ENCODE data around the gene ST3GAL2. TPM values are rescaled to one million over a fixed set of nuclear protein-coding genes. Genes with fewer than 3 reads are reported as not detected.

The ST3GAL2 gene
- total RNA-seq, 2 donors from 2014 or later, result 11.8 to 14.4 TPM

DNA sequence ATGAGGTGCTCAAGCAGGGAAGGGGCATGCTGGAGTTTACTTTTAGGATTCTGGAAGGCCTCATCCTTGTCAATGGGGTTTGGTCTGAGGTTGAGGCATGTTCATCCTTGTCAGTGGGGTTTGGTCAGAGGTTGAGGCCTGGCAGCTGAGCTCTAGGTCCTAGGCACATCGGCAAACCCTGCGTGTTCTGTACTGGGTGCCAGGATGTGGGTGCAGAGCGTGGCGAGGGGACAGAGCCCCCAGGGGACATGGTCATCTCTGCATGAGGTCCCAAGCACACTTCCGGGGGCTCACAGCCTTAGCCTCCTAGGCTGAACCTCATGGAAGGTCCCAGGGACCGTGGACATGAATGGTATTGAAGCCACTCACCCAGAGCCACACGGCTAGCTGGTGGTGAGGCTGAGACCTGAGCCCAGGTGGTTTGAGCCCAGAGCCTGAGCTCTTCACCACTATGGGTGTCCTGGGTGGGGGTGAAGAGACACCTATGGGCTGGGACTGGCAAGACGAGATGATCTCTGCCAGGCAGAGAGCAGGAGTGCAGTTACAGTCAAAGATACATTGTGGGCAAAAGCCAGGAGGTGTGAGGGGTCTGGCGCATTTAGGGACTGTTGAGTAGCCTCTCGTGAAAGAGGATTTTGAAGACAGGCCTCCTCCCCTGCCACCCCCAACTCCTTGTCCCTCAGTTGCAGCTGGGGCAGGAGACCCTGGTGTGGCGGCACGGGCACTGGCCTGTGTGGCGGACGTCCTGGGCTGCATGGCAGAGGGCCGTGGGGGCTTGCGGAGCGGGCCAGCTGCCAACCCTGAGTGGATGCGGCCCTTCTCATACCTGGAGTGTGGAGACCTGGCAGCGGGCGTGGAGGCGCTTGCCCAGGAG lies 34.8 kb upstream of the ST3GAL2 start:
- no peak for DNase-seq
- Mint-ChIP-seq H3K27ac (peak overlapping the region; percentile 56), H3K4me3 (no peak overlapping the region), H3K27me3 (no peaks in the 10 kb centered on the region), H3K4me1 (peaks cover 14% of the 10 kb centered on the region), H3K36me3 (ENCODE audit: low read depth) (no peaks in the 10 kb centered on the region)
- no peaks in the 10 kb centered on the region for H3K9me3 ChIP-seq (ENCODE audit: control insufficient read depth, low read length, poor library complexity, severe bottlenecking)
- no peak for ATAC-seq

DNA sequence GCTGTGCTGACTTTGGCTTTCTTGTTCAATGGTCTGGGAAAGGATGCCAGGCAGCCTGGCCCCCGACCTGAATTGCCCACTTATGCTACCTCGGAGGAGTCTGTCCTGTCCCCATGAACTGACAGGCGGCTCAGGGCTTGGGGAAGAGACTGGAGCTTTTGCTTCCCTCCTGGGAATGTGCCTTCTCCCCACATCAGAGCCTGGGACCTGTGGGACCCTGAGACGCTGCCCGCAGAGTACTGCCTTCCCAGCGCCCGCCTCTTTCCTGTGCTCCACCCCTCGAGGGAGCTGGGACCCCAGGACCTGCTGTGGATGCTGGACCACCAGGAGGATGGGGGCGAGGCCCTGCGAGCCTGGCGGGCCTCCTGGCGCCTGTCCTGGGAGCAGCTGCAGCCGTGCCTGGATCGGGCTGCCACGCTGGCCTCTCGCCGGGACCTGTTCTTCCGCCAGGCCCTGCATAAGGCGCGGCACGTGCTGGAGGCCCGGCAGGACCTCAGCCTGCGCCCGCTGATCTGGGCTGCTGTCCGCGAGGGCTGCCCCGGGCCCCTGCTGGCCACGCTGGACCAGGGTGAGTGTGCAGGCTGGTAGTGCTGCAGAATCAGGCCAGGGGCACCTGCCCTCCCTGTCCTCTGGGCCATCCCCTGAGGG lies 34.0 kb upstream of the ST3GAL2 start:
- H3K27me3 Mint-ChIP-seq, result no peaks in the 10 kb centered on the region
- H3K9me3 ChIP-seq (ENCODE audit: control insufficient read depth, low read length, poor library complexity, severe bottlenecking), result no peaks in the 10 kb centered on the region
- no peak for ATAC-seq
- H3K36me3 Mint-ChIP-seq (ENCODE audit: low read depth), result no peaks in the 10 kb centered on the region
- H3K4me1 Mint-ChIP-seq, result peaks cover 9% of the 10 kb centered on the region
- no peak for DNase-seq
- H3K4me3 Mint-ChIP-seq, result no peak overlapping the region
- no peak overlapping the region for H3K27ac Mint-ChIP-seq

DNA sequence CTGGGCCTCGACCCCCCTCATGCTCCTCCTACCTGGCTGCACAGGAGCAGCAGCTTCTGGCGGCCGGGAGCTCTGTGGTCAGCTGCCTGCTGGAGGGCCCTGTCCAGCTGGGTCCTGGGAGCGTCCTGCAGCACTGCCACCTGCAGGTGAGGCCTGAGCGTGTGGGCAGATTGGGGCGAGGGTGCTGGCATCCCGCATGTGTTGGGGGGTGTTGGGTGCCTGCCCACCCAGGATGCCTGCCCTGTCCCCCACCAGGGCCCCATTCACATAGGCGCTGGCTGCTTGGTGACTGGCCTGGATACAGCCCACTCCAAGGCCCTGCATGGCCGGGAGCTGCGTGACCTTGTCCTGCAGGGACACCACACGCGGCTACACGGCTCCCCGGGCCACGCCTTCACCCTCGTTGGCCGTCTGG lies 32.0 kb upstream of the ST3GAL2 start:
- H3K27ac Mint-ChIP-seq, result no peak overlapping the region
- H3K27me3 Mint-ChIP-seq, result no peaks in the 10 kb centered on the region
- ATAC-seq (no peak), DNase-seq (no peak)
- H3K4me3 Mint-ChIP-seq, result no peak overlapping the region
- peaks cover 7% of the 10 kb centered on the region for H3K4me1 Mint-ChIP-seq
- H3K9me3 ChIP-seq (ENCODE audit: control insufficient read depth, low read length, poor library complexity, severe bottlenecking), result no peaks in the 10 kb centered on the region
- peaks cover 2% of the 10 kb centered on the region for H3K36me3 Mint-ChIP-seq (ENCODE audit: low read depth)

DNA sequence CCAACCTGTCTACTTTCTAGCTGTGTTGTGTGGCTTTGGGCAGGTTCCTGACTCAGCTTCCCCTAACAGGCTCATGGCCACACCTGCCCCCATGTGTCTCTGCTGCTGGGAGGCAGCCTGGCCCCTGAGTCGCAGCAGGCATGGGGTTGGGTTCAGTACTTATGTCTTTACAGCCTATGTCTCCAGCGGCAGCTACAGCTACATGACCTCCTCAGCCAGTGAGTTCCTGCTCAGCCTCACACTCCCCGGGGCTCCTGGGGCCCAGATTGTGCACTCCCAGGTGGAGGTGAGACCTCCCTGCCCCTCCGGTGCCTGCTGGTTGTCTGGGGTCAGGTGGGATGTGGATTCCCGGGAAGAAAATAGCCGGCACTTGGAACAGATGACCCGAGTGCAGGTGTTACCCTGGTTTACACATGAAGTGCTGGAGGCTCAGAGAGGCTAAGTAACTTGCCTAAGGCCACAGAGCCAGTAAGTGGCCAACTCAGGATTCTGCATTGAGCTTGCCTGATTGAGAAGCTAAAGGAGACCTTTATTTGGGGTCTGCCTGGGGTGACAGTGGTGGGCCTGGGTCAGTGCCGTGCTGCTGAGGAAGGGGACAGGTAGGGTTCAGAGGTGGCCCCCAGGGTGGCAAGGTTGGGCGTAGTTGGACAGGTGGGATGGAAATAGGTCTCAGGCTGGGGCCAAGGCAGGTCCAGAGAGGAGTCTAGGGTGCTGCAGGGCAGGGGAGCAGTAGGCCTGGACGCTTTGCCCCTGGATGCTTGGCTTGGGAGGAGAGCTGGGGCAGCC lies 31.4 kb upstream of the ST3GAL2 start:
- ATAC-seq, result no peak
- no peak for DNase-seq
- H3K9me3 ChIP-seq (ENCODE audit: control insufficient read depth, low read length, poor library complexity, severe bottlenecking), result no peaks in the 10 kb centered on the region
- H3K4me3 Mint-ChIP-seq, result no peak overlapping the region
- H3K27ac Mint-ChIP-seq, result peak overlapping the region; percentile 75
- peaks cover 2% of the 10 kb centered on the region for H3K36me3 Mint-ChIP-seq (ENCODE audit: low read depth)
- H3K27me3 Mint-ChIP-seq, result no peaks in the 10 kb centered on the region
- H3K4me1 Mint-ChIP-seq, result peaks cover 7% of the 10 kb centered on the region

DNA sequence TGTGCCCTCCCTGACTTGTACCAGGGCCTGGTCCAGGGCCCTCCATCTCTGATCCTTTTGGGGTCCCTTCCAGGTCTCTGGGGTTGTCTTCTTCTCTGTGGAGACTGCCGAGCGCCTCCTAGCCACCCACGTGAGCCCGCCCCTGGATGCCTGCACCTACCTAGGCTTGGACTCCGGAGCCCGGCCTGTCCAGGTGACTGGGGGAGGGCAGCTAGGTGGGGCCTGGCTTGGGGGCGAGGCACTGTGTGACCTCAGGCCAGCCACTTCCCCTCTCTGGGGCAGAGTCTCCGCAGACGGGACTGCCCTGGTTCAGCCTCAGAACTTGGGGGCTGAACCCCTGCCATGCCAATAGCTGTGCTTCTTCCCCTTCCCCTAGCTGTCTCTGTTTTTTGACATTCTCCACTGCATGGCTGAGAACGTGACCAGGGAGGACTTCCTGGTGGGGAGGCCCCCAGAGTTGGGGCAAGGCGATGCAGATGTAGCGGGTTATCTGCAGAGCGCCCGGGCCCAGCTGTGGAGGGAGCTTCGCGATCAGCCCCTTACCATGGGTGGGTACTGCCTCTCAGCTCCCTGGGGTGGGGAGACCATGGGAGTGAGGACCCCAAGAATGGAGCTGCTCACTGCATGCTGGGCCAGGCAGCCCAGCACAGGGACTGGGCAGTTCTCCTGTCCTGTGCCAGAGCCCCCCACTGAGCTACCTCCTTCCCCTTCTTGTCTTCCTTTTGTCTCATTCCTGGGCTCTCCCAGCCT lies 30.1 kb upstream of the ST3GAL2 start:
- Mint-ChIP-seq H3K4me3 (no peak overlapping the region), H3K36me3 (ENCODE audit: low read depth) (peaks cover 2% of the 10 kb centered on the region), H3K27ac (peak overlapping the region; percentile 75), H3K4me1 (peaks cover 6% of the 10 kb centered on the region), H3K27me3 (no peaks in the 10 kb centered on the region)
- ATAC-seq (no peak), DNase-seq (no peak)
- no peaks in the 10 kb centered on the region for H3K9me3 ChIP-seq (ENCODE audit: control insufficient read depth, low read length, poor library complexity, severe bottlenecking)

DNA sequence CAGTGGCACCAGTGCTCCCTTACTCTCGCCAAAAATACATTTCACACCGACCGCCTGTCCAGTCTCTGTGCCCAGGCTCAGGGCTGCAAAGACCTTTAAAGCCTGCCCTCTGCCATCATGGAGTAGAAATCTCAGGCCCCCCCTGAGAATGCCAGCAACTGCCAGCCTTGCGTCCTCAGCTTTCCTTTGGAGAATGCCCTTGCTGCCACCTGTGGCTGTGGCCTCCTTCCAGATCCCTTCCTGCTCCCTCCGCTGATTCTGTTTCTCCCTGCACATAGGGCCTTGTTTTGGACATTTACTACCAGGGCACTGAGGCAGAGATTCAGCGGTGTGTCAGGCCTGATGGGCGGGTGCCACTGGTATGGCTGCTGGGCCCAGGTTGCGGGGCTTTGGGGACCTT lies 28.7 kb upstream of the ST3GAL2 start:
- H3K9me3 ChIP-seq (ENCODE audit: control insufficient read depth, low read length, poor library complexity, severe bottlenecking), result no peaks in the 10 kb centered on the region
- Mint-ChIP-seq H3K27ac (no peak overlapping the region), H3K27me3 (no peaks in the 10 kb centered on the region), H3K4me1 (peaks cover 3% of the 10 kb centered on the region), H3K4me3 (no peak overlapping the region), H3K36me3 (ENCODE audit: low read depth) (peaks cover 2% of the 10 kb centered on the region)
- ATAC-seq (no peak), DNase-seq (no peak)

DNA sequence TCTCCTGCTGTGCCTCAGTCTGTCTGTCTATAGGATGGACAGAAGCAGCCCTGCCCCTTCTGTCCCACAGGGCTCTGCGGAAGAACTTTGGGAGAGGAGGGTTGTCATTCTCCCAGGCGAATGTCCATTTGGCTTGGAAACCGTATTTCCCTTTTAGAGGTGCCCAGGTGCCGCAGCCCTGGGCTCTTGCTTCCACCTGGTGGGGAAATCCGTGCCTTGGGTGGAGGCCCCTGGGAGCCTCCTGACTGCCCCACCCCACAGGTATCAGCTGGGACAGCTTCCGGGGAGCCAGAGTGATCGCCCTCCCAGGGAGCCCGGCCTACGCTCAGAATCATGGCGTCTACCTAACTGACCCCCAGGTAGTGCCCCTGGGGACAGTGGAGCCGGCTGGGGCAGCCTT lies 28.2 kb upstream of the ST3GAL2 start:
- H3K36me3 Mint-ChIP-seq (ENCODE audit: low read depth), result peaks cover 2% of the 10 kb centered on the region
- H3K27me3 Mint-ChIP-seq, result no peaks in the 10 kb centered on the region
- DNase-seq (no peak), ATAC-seq (no peak)
- no peaks in the 10 kb centered on the region for H3K9me3 ChIP-seq (ENCODE audit: control insufficient read depth, low read length, poor library complexity, severe bottlenecking)
- H3K27ac Mint-ChIP-seq, result no peak overlapping the region
- H3K4me3 Mint-ChIP-seq, result no peak overlapping the region
- peaks cover 3% of the 10 kb centered on the region for H3K4me1 Mint-ChIP-seq

DNA sequence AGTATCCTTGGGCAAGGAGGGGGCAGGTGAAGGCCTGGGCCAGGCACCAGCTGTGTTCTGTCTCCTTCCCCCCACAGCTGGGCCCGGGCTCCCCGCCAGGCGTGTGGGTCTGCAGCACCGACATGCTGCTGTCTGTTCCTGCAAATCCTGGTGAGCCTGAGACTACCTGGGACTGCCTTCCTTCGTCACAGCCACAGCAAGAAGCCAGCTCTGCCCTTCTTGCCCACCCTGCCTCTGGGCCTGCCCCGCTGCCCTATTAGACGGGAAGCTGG lies 27.8 kb upstream of the ST3GAL2 start:
- Mint-ChIP-seq H3K4me1 (peaks cover 3% of the 10 kb centered on the region), H3K4me3 (no peak overlapping the region), H3K36me3 (ENCODE audit: low read depth) (peaks cover 2% of the 10 kb centered on the region), H3K27me3 (no peaks in the 10 kb centered on the region), H3K27ac (no peak overlapping the region)
- no peak for DNase-seq
- ATAC-seq, result no peak
- no peaks in the 10 kb centered on the region for H3K9me3 ChIP-seq (ENCODE audit: control insufficient read depth, low read length, poor library complexity, severe bottlenecking)

DNA sequence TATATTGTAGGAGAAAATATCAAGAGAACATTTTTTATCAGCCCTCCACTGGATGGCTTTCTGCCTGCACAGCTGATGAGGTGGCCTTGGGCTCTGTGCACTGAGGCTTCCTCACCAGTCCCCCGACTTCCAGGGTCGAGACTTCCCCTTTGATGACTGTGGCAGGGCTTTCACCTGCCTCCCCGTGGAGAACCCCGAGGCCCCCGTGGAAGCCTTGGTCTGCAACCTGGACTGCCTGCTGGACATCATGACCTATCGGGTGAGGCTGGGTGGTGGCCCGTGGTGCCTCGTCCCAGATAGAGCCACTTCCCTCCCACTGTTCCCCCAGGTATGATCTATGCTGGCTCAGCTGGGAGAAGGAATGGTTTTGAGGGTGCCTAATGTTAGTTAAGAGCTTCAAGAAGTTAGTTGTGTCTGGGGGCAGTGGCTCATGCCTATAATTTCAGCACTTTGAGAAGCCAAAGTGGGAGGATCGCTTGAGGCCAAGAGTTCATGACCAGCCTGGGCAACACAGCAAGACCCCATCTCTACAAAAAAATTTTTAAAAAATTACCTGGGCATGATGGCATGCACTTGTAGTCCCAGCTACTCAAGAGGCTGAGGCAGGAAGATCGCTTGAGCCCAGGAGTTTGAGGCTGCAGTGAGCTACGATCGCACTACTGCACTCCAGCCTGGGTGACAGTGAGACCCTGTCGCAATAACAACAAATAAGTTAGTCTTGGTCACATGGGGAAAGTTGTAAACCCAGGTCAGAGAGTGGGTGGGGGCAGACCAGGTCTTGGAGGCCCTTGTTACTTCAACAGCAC lies 27.3 kb upstream of the ST3GAL2 start:
- Mint-ChIP-seq H3K27ac (no peak overlapping the region), H3K4me1 (peaks cover 5% of the 10 kb centered on the region), H3K36me3 (ENCODE audit: low read depth) (peaks cover 2% of the 10 kb centered on the region), H3K27me3 (no peaks in the 10 kb centered on the region), H3K4me3 (no peak overlapping the region)
- no peaks in the 10 kb centered on the region for H3K9me3 ChIP-seq (ENCODE audit: control insufficient read depth, low read length, poor library complexity, severe bottlenecking)
- ATAC-seq, result no peak
- no peak for DNase-seq

DNA sequence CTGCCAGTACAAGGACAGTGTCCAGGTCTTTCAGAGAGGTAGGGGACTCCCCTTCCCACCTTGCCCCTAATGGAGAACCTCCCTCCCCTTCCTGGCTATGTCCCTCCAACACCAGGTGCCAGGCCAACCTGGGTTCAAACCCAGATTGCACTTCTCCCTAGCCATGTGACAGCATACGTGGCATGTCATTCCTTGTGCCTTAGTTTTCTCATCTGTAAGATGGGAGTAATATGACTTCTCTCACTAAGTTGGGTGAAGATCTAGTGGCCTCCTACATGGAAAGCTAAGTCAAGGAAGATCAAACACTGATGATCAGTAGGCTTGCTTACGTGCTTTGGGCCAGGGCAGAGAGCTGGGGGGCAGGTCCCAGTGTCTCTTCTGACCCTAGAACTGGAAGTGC lies 24.3 kb upstream of the ST3GAL2 start:
- DNase-seq (no peak), ATAC-seq (no peak)
- no peaks in the 10 kb centered on the region for H3K27me3 Mint-ChIP-seq
- no peaks in the 10 kb centered on the region for H3K9me3 ChIP-seq (ENCODE audit: control insufficient read depth, low read length, poor library complexity, severe bottlenecking)
- peaks cover 2% of the 10 kb centered on the region for H3K4me1 Mint-ChIP-seq
- no peak overlapping the region for H3K27ac Mint-ChIP-seq
- no peak overlapping the region for H3K4me3 Mint-ChIP-seq
- peaks cover 2% of the 10 kb centered on the region for H3K36me3 Mint-ChIP-seq (ENCODE audit: low read depth)

DNA sequence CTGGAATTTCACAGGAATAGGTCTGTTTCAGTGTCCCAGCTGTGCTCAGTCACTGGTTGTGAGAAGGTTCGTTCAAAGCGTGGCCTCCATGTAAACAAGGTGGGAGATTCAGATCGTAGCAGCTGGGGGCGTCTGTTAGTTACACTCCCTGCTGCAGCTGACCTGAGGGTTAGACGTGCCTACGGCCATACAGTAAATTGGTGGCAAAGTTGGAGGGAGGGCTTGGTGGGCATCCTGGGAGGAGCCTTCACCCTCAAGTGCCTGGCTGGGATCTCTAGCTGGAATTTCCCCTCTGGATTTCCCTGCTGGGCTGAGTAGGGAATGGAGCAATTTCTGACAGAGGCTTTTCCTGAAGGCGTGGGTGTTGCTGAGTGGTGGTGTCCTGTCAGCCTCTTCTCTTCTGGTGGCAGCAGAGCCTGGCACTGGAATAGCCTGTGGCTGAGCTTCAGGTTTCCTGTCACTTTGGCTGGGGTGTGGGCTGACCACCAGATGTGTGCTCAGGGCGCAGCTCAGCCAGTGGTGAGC lies 21.9 kb upstream of the ST3GAL2 start:
- no peak for DNase-seq
- Mint-ChIP-seq H3K4me1 (peaks cover 8% of the 10 kb centered on the region), H3K27me3 (no peaks in the 10 kb centered on the region), H3K27ac (no peak overlapping the region), H3K36me3 (ENCODE audit: low read depth) (no peaks in the 10 kb centered on the region), H3K4me3 (no peak overlapping the region)
- H3K9me3 ChIP-seq (ENCODE audit: control insufficient read depth, low read length, poor library complexity, severe bottlenecking), result no peaks in the 10 kb centered on the region
- ATAC-seq, result no peak

DNA sequence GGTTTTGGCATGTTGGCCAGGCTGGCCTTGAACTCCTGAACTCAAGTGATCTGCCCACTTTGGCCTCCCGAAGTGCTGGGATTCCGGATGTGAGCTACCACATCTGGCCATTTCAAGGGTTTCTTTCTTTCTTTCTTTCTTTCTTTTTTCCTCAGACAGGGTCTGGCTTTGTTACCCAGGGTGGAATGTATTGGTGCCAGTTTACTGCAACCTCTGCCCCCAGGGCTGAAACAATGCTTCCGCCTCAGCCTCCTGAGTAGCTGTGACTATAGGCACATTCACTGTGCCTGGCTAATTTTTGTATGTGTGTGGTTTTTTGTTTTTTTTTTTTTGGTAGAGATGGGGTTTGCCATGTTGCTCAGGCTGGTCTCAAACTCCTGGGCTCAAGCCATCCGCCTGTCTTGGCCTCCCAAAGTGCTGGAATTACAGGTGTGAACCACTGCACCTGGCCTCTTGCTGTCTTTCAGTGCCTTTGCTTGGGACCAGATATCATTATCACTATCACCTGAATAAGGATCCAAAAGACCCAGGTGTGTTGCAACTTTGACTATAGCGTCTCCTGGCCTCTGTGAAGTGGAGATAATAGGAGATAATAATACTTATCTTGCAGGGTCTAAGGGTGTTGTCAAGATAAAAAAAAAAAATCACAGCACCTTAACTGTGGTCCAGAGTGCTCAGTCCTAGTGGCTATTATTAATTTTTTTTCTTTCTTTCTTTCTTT lies 18.7 kb upstream of the ST3GAL2 start:
- Mint-ChIP-seq H3K27ac (no peak overlapping the region), H3K36me3 (ENCODE audit: low read depth) (no peaks in the 10 kb centered on the region), H3K4me3 (no peak overlapping the region), H3K27me3 (no peaks in the 10 kb centered on the region), H3K4me1 (peaks cover 20% of the 10 kb centered on the region)
- ATAC-seq (no peak), DNase-seq (no peak)
- no peaks in the 10 kb centered on the region for H3K9me3 ChIP-seq (ENCODE audit: control insufficient read depth, low read length, poor library complexity, severe bottlenecking)

All from T-helper 17 cell (primary cell).